ENCODE measurements around the gene GFI1B. TPM values are rescaled to one million over a fixed set of nuclear protein-coding genes. Genes with fewer than 3 reads are reported as not detected.

GFI1B gene
- total and polyA plus RNA-seq, 2 experiments from 2014 or later, result 0.10 TPM; not detected in 1

GRCh38 chr9:133023117-133023890, 44.8 kb downstream of the GFI1B start:
- no peak overlapping the region for H3K4me2 ChIP-seq
- H3K27ac ChIP-seq, result no peak overlapping the region
- H3K4me3 ChIP-seq, result no peak overlapping the region
- DNase-seq (ENCODE audit: low spot score), result no peak
- no peaks in the 10 kb centered on the region for H3K27me3 ChIP-seq
- H3K9me2 ChIP-seq (replicated peaks; ENCODE audit: insufficient read depth), result no peaks in the 10 kb centered on the region
- H4K20me1 ChIP-seq (ENCODE audit: insufficient read depth, poor library complexity, severe bottlenecking), result no peaks in the 10 kb centered on the region
- no peaks in the 10 kb centered on the region for H3K79me2 ChIP-seq
- H3K36me3 ChIP-seq (replicated peaks; ENCODE audit: insufficient read depth, low read depth), result no peaks in the 10 kb centered on the region
- TF ChIP-seq EZH2 (IDR thresholded peaks at IDR 0.05; ENCODE audit: borderline replicate concordance) (no peak), EZH2phosphoT487 (IDR thresholded peaks at IDR 0.05; ENCODE audit: low read depth, severe bottlenecking, unreplicated experiment) (no peak)
- TF ChIP-seq, protein P1, sequence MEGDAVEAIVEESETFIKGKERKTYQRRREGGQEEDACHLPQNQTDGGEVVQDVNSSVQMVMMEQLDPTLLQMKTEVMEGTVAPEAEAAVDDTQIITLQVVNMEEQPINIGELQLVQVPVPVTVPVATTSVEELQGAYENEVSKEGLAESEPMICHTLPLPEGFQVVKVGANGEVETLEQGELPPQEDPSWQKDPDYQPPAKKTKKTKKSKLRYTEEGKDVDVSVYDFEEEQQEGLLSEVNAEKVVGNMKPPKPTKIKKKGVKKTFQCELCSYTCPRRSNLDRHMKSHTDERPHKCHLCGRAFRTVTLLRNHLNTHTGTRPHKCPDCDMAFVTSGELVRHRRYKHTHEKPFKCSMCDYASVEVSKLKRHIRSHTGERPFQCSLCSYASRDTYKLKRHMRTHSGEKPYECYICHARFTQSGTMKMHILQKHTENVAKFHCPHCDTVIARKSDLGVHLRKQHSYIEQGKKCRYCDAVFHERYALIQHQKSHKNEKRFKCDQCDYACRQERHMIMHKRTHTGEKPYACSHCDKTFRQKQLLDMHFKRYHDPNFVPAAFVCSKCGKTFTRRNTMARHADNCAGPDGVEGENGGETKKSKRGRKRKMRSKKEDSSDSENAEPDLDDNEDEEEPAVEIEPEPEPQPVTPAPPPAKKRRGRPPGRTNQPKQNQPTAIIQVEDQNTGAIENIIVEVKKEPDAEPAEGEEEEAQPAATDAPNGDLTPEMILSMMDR (IDR thresholded peaks at IDR 0.05; ENCODE audit: poor library complexity), result no peak
- WGBS (ENCODE audit: low lambda C conversion rate, missing lambda C conversion rate), result 87% methylated on average over 26 of the region's 26 CpGs
- H3K9me3 ChIP-seq (ENCODE audit: low read depth), result no peaks in the 10 kb centered on the region
- no peak overlapping the region for H2AFZ ChIP-seq
- H3K4me1 ChIP-seq (ENCODE audit: insufficient read depth), result no peaks in the 10 kb centered on the region

GRCh38 chr9:133026426-133026825, 47.9 kb downstream of the GFI1B start:
- Histone ChIP-seq H3K9me3 (ENCODE audit: low read depth) (no peaks in the 10 kb centered on the region), H3K27me3 (no peaks in the 10 kb centered on the region), H3K4me3 (no peak overlapping the region), H3K9me2 (replicated peaks; ENCODE audit: insufficient read depth) (no peaks in the 10 kb centered on the region), H4K20me1 (ENCODE audit: insufficient read depth, poor library complexity, severe bottlenecking) (no peaks in the 10 kb centered on the region), H3K4me2 (no peak overlapping the region), H3K36me3 (replicated peaks; ENCODE audit: insufficient read depth, low read depth) (no peaks in the 10 kb centered on the region), H3K27ac (no peak overlapping the region), H2AFZ (no peak overlapping the region), H3K4me1 (ENCODE audit: insufficient read depth) (peaks cover 6% of the 10 kb centered on the region), H3K79me2 (peaks cover 11% of the 10 kb centered on the region)
- no peak for DNase-seq (ENCODE audit: low spot score)
- WGBS (ENCODE audit: low lambda C conversion rate, missing lambda C conversion rate), result 70% methylated on average over 3 of the region's 3 CpGs
- TF ChIP-seq, protein P1 (IDR thresholded peaks at IDR 0.05; ENCODE audit: poor library complexity), result no peak
- TF ChIP-seq EZH2 (IDR thresholded peaks at IDR 0.05; ENCODE audit: borderline replicate concordance) (no peak), EZH2phosphoT487 (IDR thresholded peaks at IDR 0.05; ENCODE audit: low read depth, severe bottlenecking, unreplicated experiment) (no peak)

- WGBS (ENCODE audit: low lambda C conversion rate, missing lambda C conversion rate), result 67% methylated on average over 5 of the region's 5 CpGs
- H2AFZ ChIP-seq, result no peak overlapping the region
Measured at GRCh38 chr9:133027134-133027533, 48.6 kb downstream of the GFI1B start.

More at GRCh38 chr9:133027134-133027533, 48.6 kb downstream of the GFI1B start:
- H3K27me3 ChIP-seq, result no peaks in the 10 kb centered on the region
- H3K79me2 ChIP-seq, result peaks cover 18% of the 10 kb centered on the region
- no peaks in the 10 kb centered on the region for H4K20me1 ChIP-seq (ENCODE audit: insufficient read depth, poor library complexity, severe bottlenecking)
- no peaks in the 10 kb centered on the region for H3K36me3 ChIP-seq (replicated peaks; ENCODE audit: insufficient read depth, low read depth)
- H3K9me3 ChIP-seq (ENCODE audit: low read depth), result no peaks in the 10 kb centered on the region
- no peak for DNase-seq (ENCODE audit: low spot score)
- H3K27ac ChIP-seq, result no peak overlapping the region
- H3K9me2 ChIP-seq (replicated peaks; ENCODE audit: insufficient read depth), result no peaks in the 10 kb centered on the region
- TF ChIP-seq EZH2 (IDR thresholded peaks at IDR 0.05; ENCODE audit: borderline replicate concordance) (no peak), EZH2phosphoT487 (IDR thresholded peaks at IDR 0.05; ENCODE audit: low read depth, severe bottlenecking, unreplicated experiment) (no peak)
- TF ChIP-seq, protein P1 (IDR thresholded peaks at IDR 0.05; ENCODE audit: poor library complexity), result no peak
- H3K4me3 ChIP-seq, result no peak overlapping the region
- H3K4me2 ChIP-seq, result no peak overlapping the region
- H3K4me1 ChIP-seq (ENCODE audit: insufficient read depth), result peaks cover 12% of the 10 kb centered on the region

All from hepatocyte (in vitro differentiated cells).